CD4-positive, alpha-beta memory T cell (primary cell): ENCODE results near the gene NRAP. TPM values are rescaled to one million over a fixed set of nuclear protein-coding genes. Genes with fewer than 3 reads are reported as not detected.

Experiments
- CTCF ChIA-PET: fragments of 350-600 bp; sonication (Branson Sonifier 250); formaldehyde crosslinking; loops from one replicate; lab custom pipeline; 2021; ENCODE audit warnings: inconsistent platforms; ENCODE audit not compliant: partially characterized antibody; lab: Charles Lee
- POLR2A ChIA-PET: fragments of 350-600 bp; sonication (Branson Sonifier 250); formaldehyde crosslinking; loops from one replicate; lab custom pipeline; 2021; ENCODE audit not compliant: partially characterized antibody; lab: Charles Lee
- DNase-seq, 5 donors: peaks; one replicate each; pipeline versions ENCODE4 v3.0.0 to v3.0.0-alpha.2; 2020 to 2022; ENCODE audit warnings: mixed read lengths in 1 of 5
- H3K27ac ChIP-seq: one replicate; pipeline ENCODE4 v1.7.0; 2013; ENCODE audit warnings: low read depth, low read length
- H3K27me3 ChIP-seq: 2 replicates; pipeline ENCODE4 v1.7.0; 2013; ENCODE audit warnings: mild to moderate bottlenecking, low read length, moderate library complexity; ENCODE audit not compliant: insufficient read depth
- H3K36me3 ChIP-seq: 2 replicates; pipeline ENCODE4 v1.7.0; 2013; ENCODE audit warnings: mild to moderate bottlenecking, low read length, moderate library complexity; ENCODE audit not compliant: insufficient read depth
- H3K4me1 ChIP-seq: 2 replicates; pipeline ENCODE4 v1.7.0; 2013; ENCODE audit warnings: mild to moderate bottlenecking, low read length, moderate library complexity; ENCODE audit not compliant: insufficient read depth
- H3K4me3 ChIP-seq, 2 donors: one replicate each; pipeline ENCODE4 v1.7.0; 2013; ENCODE audit warnings: low read length in 2 of 2, mild to moderate bottlenecking in 1 of 2
- H3K9me3 ChIP-seq, 2 donors: one replicate each; pipeline ENCODE4 v1.7.0; 2013; ENCODE audit warnings: low read length in 2 of 2, control low read depth in 1 of 2; ENCODE audit not compliant: control insufficient read depth in 1 of 2
- H3K27ac Mint-ChIP-seq, 7 donors: one replicate each; pipeline ENCODE4 v1.8.0; 2020 to 2021; ENCODE audit warnings: mixed read lengths in 7 of 7, mild to moderate bottlenecking in 6 of 7, inconsistent platforms in 3 of 7, moderate library complexity in 3 of 7
- H3K27me3 Mint-ChIP-seq, 2 donors: one replicate each; pipeline ENCODE4 v1.8.0; 2020 to 2021; ENCODE audit warnings: mixed read lengths in 2 of 2
- H3K36me3 Mint-ChIP-seq, 2 donors: one replicate each; pipeline ENCODE4 v1.8.0; 2020 to 2021; ENCODE audit warnings: mixed read lengths in 2 of 2, inconsistent platforms in 1 of 2, mild to moderate bottlenecking in 1 of 2
- H3K4me1 Mint-ChIP-seq, 4 donors: one replicate each; pipeline ENCODE4 v1.8.0; 2020 to 2021; ENCODE audit warnings: mixed read lengths in 4 of 4, mild to moderate bottlenecking in 1 of 4
- H3K4me3 Mint-ChIP-seq, 8 donors: one replicate each; pipeline ENCODE4 v1.8.0; 2020 to 2021; ENCODE audit warnings: mixed read lengths in 8 of 8, mild to moderate bottlenecking in 7 of 8, moderate library complexity in 6 of 8, inconsistent platforms in 3 of 8
- H3K9me3 Mint-ChIP-seq, 8 donors: one replicate each; pipeline ENCODE4 v1.8.0; 2020 to 2021; ENCODE audit warnings: mixed read lengths in 8 of 8, mild to moderate bottlenecking in 5 of 8, inconsistent platforms in 3 of 8, moderate library complexity in 1 of 8
- intact Hi-C: fragments of 100-400 bp; cut with micrococcal nuclease; formaldehyde crosslinking; loops from one replicate; pipeline ENCODE4 v1.15.1; 2023
- polyA plus RNA-seq, 2 donors: library from polyadenylated mRNA; unstranded; fragments of 300-500 nt; fragmentation: Illumina TruSeq; gene quantifications; one replicate each; pipeline ENCODE4 v1.2.3, GENCODE V29; 2021
- total RNA-seq, 2 experiments: library from RNA; stranded (reverse); gene quantifications; one replicate each; pipeline ENCODE4 v1.2.3, GENCODE V29; 2021

NRAP gene
- total and polyA plus RNA-seq, 4 experiments from 2014 or later, result not detected

DNA sequence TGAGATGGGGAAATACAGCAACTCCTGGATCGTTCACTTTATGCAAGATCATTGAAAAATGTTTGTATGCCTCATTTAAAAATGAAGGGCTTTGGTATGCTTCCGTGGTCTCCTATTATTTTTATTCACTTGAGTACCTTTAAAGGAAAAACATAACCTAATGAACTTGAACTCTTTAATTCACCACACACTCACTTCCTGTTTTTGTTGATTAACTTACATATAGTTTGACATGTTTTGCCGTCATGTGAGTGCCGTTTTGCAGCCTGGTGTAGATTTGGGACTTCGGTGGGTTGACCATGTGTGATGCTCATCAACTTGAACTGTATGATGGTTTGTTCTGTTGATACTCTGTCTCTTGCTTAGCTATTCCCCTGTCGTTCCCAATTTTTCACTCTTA lies 44.8 kb upstream of the NRAP start:
- POLR2A ChIA-PET, result no interaction called here
- Histone ChIP-seq H3K4me3 (no peak overlapping the region), H3K9me3 (no peaks in the 10 kb centered on the region), H3K4me1 (peaks cover 24% of the 10 kb centered on the region), H3K27me3 (no peaks in the 10 kb centered on the region), H3K36me3 (no peaks in the 10 kb centered on the region), H3K27ac (no peak overlapping the region)
- Mint-ChIP-seq H3K9me3 (no peaks in the 10 kb centered on the region), H3K36me3 (peaks cover 20 to 31% of the 10 kb centered on the region in 2 donors), H3K4me1 (peaks cover 24 to 57% (median 30%) of the 10 kb centered on the region in 4 donors), H3K4me3 (peak overlapping the region in 1 of 8 donors; percentile 39), H3K27me3 (no peaks in the 10 kb centered on the region), H3K27ac (peak overlapping the region in 3 of 7 donors; percentile 10 to 80 (median 54))
- CTCF ChIA-PET, result no interaction called here
- no peak for DNase-seq
- intact Hi-C loops, result no loop called here

DNA sequence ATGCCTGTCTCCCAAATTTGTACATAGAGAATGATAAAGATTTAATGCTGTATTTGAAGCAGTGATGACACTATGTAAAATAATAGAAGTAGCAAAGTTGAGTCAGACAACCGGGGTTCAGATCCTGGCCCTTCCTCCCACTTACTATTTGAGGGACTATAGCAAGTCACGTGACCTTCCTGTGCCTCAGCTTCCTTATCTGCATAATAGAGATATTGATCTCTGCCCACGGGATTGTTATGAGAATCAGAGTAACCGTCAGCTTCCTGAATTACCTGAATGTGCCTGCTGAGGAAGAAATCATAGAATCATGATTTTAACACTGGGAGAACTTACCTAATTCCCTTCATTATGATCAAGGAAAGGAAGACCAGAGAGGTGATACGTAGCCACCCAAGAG lies 42.8 kb upstream of the NRAP start:
- Mint-ChIP-seq H3K27me3 (no peaks in the 10 kb centered on the region), H3K9me3 (no peaks in the 10 kb centered on the region), H3K27ac (peak overlapping the region in 3 of 7 donors; percentile 25 to 50 (median 49)), H3K4me1 (peaks cover 24 to 55% (median 30%) of the 10 kb centered on the region in 4 donors), H3K36me3 (peaks cover 14 to 31% of the 10 kb centered on the region in 2 donors), H3K4me3 (peak overlapping the region in 1 of 8 donors; percentile 43)
- H3K9me3 ChIP-seq, result no peaks in the 10 kb centered on the region
- DNase-seq, result no peak
- intact Hi-C loops, result no loop called here
- ChIA-PET CTCF (interaction anchor here (1.2 to 2.9 kb wide), 4 partner anchors 9 to 597 kb away, joined by 3 to 17 read pairs (median 10); no protein-coding TSS in a partner anchor), POLR2A (no interaction called here)
- peaks cover 24% of the 10 kb centered on the region for H3K4me1 ChIP-seq
- H3K27ac ChIP-seq, result no peak overlapping the region
- no peak overlapping the region for H3K4me3 ChIP-seq
- no peaks in the 10 kb centered on the region for H3K27me3 ChIP-seq
- no peaks in the 10 kb centered on the region for H3K36me3 ChIP-seq

DNA sequence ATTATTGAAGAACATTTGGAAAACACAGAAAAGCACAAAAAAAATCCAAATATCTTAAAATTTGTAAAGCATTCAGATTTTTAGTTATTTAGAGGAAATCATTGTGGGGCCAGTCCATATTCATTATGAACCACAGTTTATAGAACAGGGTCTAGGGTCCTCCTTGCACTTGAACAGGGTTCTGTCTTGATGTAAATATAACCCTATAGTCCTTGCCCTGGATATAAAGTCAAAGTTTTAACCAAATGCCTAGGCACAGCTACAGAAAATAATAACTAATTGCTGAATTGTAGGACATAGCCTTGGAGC lies 41.5 kb upstream of the NRAP start:
- Histone ChIP-seq H3K9me3 (no peaks in the 10 kb centered on the region), H3K27ac (no peak overlapping the region), H3K36me3 (no peaks in the 10 kb centered on the region), H3K27me3 (no peaks in the 10 kb centered on the region), H3K4me3 (no peak overlapping the region), H3K4me1 (peaks cover 24% of the 10 kb centered on the region)
- no peak overlapping the region for H3K4me3 Mint-ChIP-seq
- ChIA-PET POLR2A (no interaction called here), CTCF (interaction anchor here (1.0 to 2.9 kb wide), 6 partner anchors 10 to 599 kb away, joined by 4 to 17 read pairs (median 7); no protein-coding TSS in a partner anchor)
- peaks cover 20 to 36% of the 10 kb centered on the region in 2 donors for H3K36me3 Mint-ChIP-seq
- H3K27ac Mint-ChIP-seq, result peak overlapping the region in 1 of 7 donors; percentile 64
- peaks cover 24 to 51% (median 30%) of the 10 kb centered on the region in 4 donors for H3K4me1 Mint-ChIP-seq
- H3K9me3 Mint-ChIP-seq, result no peaks in the 10 kb centered on the region
- intact Hi-C loops, result loop anchor here (1.0 kb wide), 2 partner anchors 398 to 599 kb away; no protein-coding TSS in a partner anchor
- DNase-seq, result no peak
- H3K27me3 Mint-ChIP-seq, result no peaks in the 10 kb centered on the region

DNA sequence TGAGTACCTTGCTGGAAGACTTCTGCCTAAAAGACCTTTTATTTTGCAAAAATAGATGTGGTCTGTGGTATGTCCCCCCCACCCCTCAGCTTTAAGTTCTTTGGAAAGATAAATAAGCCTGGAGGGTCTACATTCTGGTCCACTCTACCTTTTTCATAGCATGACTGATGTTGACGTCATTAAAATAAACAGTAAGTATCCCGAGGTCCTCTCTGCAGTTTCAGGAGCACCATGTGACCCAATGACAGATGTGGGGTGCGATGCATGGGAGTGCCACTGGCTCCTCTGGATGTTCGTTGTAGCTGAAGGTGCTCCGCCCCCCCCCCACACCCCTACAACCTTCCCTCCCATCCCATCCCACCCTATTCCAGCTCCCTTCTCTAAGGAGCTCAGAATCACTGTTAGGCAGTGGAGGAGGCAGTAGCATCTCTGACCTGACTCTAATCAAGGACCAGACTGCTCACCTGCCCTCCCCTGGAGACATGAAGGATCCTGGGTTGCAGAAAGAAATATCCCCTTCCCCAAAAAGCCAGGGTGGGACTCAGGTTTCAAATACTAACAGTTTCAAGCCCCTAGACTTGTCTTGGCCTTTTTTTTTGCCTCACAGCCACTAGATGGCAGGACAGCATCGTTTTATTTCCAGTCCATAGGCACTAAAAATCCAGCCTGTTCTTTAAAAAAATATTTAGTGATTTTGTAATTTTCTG lies 40.9 kb upstream of the NRAP start:
- Mint-ChIP-seq H3K27me3 (no peaks in the 10 kb centered on the region), H3K4me3 (no peak overlapping the region), H3K27ac (no peak overlapping the region), H3K9me3 (no peaks in the 10 kb centered on the region), H3K36me3 (peaks cover 17 to 36% of the 10 kb centered on the region in 2 donors), H3K4me1 (peaks cover 24 to 46% (median 28%) of the 10 kb centered on the region in 4 donors)
- CTCF ChIA-PET, result interaction anchor here (0.6 to 2.9 kb wide), 6 partner anchors 11 to 599 kb away, joined by 3 to 17 read pairs (median 6); no protein-coding TSS in a partner anchor
- Histone ChIP-seq H3K36me3 (no peaks in the 10 kb centered on the region), H3K27me3 (no peaks in the 10 kb centered on the region), H3K9me3 (no peaks in the 10 kb centered on the region), H3K4me1 (peaks cover 24% of the 10 kb centered on the region), H3K4me3 (no peak overlapping the region), H3K27ac (no peak overlapping the region)
- intact Hi-C loops, result loop anchor here (1.0 kb wide), 2 partner anchors 399 to 600 kb away; no protein-coding TSS in a partner anchor
- POLR2A ChIA-PET, result no interaction called here
- peak in 2 of 5 donors; percentile 13 for DNase-seq

DNA sequence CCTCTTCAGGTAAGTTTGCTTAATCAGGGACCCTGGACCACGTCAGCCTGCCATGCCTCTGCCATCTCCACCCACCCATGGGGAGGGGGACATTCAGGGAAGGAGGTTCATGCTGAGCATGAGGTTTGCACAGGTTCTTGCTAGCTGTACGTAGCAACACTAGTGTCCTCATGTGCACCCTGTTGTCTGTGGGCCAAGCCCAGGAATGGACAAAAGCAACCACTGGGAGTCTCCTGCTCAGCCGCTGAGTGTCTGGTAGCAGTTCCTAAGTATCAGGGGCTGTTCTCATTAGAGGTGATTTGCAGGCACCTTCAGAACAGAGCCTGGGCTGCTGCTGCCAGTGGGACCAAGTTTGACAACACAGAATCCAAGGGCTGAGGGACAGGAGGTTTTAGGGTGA lies 33.8 kb upstream of the NRAP start:
- DNase-seq, result no peak
- H3K4me3 ChIP-seq, result no peak overlapping the region
- Mint-ChIP-seq H3K36me3 (peaks cover 65 to 77% of the 10 kb centered on the region in 2 donors), H3K9me3 (peaks cover 2 to 19% (median 14%) of the 10 kb centered on the region in 8 donors), H3K27me3 (no peaks in the 10 kb centered on the region), H3K27ac (no peak overlapping the region), H3K4me3 (no peak overlapping the region), H3K4me1 (peaks cover 0 to 9% (median 6%) of the 10 kb centered on the region in 4 donors)
- no peaks in the 10 kb centered on the region for H3K27me3 ChIP-seq
- ChIA-PET POLR2A (no interaction called here), CTCF (interaction anchor here (1.3 to 2.1 kb wide), 2 partner anchors 10 to 18 kb away, joined by 3 to 6 read pairs; no protein-coding TSS in a partner anchor)
- H3K9me3 ChIP-seq, result no peaks in the 10 kb centered on the region
- peaks cover 11% of the 10 kb centered on the region for H3K36me3 ChIP-seq
- intact Hi-C loops, result no loop called here
- no peaks in the 10 kb centered on the region for H3K4me1 ChIP-seq
- H3K27ac ChIP-seq, result no peak overlapping the region

DNA sequence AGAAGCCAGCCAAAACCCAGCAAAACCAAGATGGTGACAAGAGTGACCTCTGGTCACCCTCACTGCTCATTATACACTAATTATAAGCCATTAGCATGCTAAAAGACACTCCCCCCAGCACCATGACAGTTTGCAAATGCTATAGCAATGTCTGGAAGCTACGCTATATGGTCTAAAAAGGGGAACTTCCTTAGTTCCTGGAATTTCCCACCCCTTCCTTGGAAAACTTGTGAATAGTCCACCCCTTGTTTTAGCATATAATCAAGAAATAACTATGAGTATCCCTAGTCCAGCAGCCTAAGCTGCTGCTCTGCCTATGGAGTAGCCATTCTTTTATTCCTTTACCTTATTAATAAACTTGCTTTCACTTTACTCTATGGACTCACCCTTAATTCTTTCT lies 31.9 kb upstream of the NRAP start:
- H3K4me3 Mint-ChIP-seq, result no peak overlapping the region
- Histone ChIP-seq H3K4me1 (no peaks in the 10 kb centered on the region), H3K27me3 (no peaks in the 10 kb centered on the region), H3K9me3 (no peaks in the 10 kb centered on the region), H3K36me3 (peaks cover 19% of the 10 kb centered on the region), H3K4me3 (no peak overlapping the region), H3K27ac (no peak overlapping the region)
- peaks cover 2 to 25% (median 15%) of the 10 kb centered on the region in 8 donors for H3K9me3 Mint-ChIP-seq
- peaks cover 67 to 80% of the 10 kb centered on the region in 2 donors for H3K36me3 Mint-ChIP-seq
- CTCF ChIA-PET, result interaction anchor here (1.4 kb wide), 1 partner anchor 14 kb away, joined by 3 read pairs; no protein-coding TSS in a partner anchor
- intact Hi-C loops, result no loop called here
- POLR2A ChIA-PET, result no interaction called here
- no peaks in the 10 kb centered on the region for H3K27me3 Mint-ChIP-seq
- DNase-seq, result no peak
- peaks cover 5 to 10% (median 8%) of the 10 kb centered on the region in 4 donors for H3K4me1 Mint-ChIP-seq
- H3K27ac Mint-ChIP-seq, result peak overlapping the region in 1 of 7 donors; percentile 52

DNA sequence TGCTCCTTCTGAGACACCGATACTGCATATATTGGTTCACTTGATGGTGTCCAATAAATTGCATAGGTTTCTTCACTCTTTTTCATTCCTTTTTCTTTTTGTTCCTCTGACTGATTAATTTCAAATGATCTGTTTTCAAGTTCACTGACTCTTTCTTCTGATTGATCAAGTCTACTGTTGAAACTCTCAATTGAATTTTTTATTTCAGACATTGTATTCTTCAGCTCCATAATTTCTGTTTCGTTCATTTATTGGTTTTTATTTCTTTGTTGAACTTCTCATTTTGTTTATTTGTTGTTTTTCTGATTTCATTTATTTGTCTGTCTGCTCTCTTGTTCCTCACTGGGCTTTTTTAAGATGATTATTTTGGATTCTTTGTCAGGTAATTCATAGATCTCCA lies 29.5 kb upstream of the NRAP start:
- H3K27me3 Mint-ChIP-seq, result no peaks in the 10 kb centered on the region
- peaks cover 63 to 84% of the 10 kb centered on the region in 2 donors for H3K36me3 Mint-ChIP-seq
- no peak overlapping the region for H3K4me3 ChIP-seq
- H3K9me3 ChIP-seq, result no peaks in the 10 kb centered on the region
- peaks cover 19% of the 10 kb centered on the region for H3K36me3 ChIP-seq
- no peaks in the 10 kb centered on the region for H3K27me3 ChIP-seq
- H3K9me3 Mint-ChIP-seq, result peaks cover 2 to 46% (median 23%) of the 10 kb centered on the region in 8 donors
- ChIA-PET CTCF (interaction anchor here (1.2 kb wide), 1 partner anchor 12 kb away, joined by 4 read pairs; no protein-coding TSS in a partner anchor), POLR2A (no interaction called here)
- no peak for DNase-seq
- H3K27ac Mint-ChIP-seq, result no peak overlapping the region
- H3K4me1 Mint-ChIP-seq, result peaks cover 21 to 31% (median 28%) of the 10 kb centered on the region in 4 donors
- peak overlapping the region in 2 of 8 donors; percentile 26 to 64 for H3K4me3 Mint-ChIP-seq
- H3K27ac ChIP-seq, result no peak overlapping the region
- peaks cover 15% of the 10 kb centered on the region for H3K4me1 ChIP-seq
- intact Hi-C loops, result no loop called here
